ENCODE data around the gene ARMH4. TPM values are rescaled to one million over a fixed set of nuclear protein-coding genes. Genes with fewer than 3 reads are reported as not detected.
"Not testable (repeated sequence)": the region's sequence is repeated elsewhere in the genome, so short reads cannot be mapped to it uniquely, and the experiment has no call there.

ARMH4 gene
- total RNA-seq, 2 donors from 2014 or later, result 8.5 to 9.2 TPM

DNA sequence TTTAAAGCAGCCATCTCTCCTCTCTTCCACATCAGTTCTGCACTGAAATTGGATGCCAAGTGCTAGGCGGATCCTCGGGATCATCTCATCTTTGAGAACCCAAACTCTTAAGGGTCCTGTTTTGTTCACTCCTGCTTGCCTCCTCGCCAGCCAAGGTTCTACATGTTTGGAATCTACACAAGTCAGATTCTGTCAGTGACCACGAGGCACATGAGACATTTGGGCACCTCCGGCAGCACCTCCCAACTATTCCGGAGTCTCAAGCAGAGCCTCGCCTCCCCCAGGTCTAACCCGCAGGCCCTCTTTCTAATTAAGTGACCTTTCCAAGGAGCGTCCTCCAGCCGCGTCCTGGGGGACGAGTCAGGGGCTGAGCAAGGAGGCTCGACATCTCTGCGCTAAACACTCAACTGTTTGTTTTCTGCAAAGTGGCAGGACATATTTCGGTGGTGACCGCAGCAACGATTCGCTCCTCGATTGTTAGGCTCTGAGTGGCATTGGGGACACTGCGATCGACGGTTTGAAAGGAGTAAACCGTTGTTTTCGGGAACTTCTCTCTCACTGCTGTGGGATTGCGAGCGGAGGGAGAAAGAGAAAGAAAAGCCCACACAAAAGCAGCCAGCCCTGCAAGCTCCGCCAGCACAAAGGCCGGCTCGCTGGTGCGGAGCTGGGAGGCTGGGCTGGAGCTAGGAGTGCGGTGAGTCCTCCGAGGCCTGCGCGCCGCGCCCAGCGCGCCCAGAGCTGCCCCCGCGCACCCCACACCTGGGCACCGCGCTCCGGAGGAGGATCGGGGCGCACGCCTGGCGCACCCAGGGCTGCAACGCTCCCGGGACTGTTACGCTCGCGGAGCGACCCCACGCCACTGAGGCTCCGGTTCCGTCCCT, 640 bp downstream of the ARMH4 start:
- DNase-seq (ENCODE audit: low spot score), result no peak
- intact Hi-C loops (cut with DNase I), result loop anchor here in 1 of 2 donors (5.0 kb wide), 1 partner anchor 951 kb away; no protein-coding TSS in a partner anchor

DNA sequence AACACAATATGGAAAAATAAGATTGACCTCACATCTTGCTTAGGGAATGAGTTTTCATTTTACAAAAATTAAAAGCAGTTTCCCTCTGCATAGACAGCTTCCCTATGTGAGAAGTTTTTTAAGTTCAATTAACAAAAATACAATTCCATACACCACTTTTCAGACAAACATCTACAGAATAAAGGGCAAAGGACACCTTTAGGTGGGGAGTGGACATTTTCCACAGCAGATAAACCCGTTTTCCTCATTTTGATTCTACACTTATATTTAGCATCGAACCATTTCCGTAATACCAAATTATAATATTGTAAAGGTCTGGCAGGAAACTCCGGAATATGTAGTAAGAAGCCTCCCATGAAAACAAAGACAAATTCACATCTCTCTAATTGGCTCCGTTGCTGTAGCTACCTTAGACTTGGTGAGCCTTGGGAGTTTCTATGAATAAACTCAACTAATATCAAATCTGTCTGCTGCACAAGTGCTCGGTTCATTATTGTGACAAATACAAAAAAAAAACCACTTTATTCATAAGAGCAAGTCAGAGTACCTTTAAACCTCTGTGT, 1.7 kb downstream of the ARMH4 start:
- intact Hi-C loops (cut with DNase I), result loop anchor here in 1 of 2 donors (5.0 kb wide), 1 partner anchor 952 kb away; no protein-coding TSS in a partner anchor
- no peak for DNase-seq (ENCODE audit: low spot score)

DNA sequence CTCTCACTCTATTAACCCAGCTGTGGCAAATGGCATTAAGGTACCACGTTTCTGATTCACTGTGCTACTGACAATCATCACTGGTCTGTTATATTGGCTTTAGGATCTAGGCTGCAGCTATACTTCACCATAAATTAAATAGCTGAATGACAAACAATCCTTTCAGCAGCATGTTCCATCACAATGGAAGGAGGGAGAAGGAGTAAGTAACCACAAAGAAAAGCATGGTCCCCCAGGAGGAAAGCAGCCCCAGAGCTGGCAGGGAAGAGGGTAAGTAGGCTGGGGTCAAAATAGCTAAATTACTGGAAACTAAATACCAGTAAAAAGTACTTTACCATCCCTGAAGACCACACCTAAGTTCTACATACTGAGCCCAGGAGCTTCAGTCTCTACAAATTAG, 2.8 kb downstream of the ARMH4 start:
- no peak for DNase-seq (ENCODE audit: low spot score)
- intact Hi-C loops (cut with DNase I), result no loop called here

GRCh38 chr14:58146399-58146798, 5.6 kb downstream of the ARMH4 start:
- DNase-seq (ENCODE audit: low spot score), result no peak
- intact Hi-C loops (cut with DNase I), result no loop called here

DNA sequence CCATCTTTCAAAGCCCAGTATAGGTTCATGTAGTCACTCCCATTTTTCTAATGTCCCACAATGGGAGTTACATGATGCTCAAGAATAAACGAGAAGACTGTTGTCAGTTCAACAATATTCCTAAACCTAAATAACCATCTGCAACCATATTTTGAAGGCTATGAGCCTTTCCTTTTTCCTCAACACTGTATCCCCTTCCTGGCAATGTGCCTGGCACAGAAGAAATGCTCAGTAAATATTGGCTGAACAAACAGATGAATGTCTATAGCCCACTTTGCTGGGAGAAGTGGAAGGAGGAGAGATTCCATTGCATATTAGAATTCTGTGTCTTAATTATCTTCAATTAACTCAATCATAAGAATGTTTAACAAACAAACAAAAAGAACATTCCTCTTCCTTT, 6.1 kb downstream of the ARMH4 start:
- no peak for DNase-seq (ENCODE audit: low spot score)
- intact Hi-C loops (cut with DNase I), result no loop called here

GRCh38 chr14:58143106-58143505, 8.9 kb downstream of the ARMH4 start:
- no peak for DNase-seq (ENCODE audit: low spot score)
- intact Hi-C loops (cut with DNase I), result no loop called here

GRCh38 chr14:58141893-58142292, 10.1 kb downstream of the ARMH4 start:
- DNase-seq (ENCODE audit: low spot score), result no peak
- intact Hi-C loops (cut with DNase I), result no loop called here

- no peak for DNase-seq (ENCODE audit: low spot score)
- intact Hi-C loops (cut with DNase I), result no loop called here
Measured at GRCh38 chr14:58138714-58139482, 13.1 kb downstream of the ARMH4 start.

- no peak for DNase-seq (ENCODE audit: low spot score)
- intact Hi-C loops (cut with DNase I), result no loop called here
Measured at GRCh38 chr14:58138031-58138713, 13.8 kb downstream of the ARMH4 start.

DNA sequence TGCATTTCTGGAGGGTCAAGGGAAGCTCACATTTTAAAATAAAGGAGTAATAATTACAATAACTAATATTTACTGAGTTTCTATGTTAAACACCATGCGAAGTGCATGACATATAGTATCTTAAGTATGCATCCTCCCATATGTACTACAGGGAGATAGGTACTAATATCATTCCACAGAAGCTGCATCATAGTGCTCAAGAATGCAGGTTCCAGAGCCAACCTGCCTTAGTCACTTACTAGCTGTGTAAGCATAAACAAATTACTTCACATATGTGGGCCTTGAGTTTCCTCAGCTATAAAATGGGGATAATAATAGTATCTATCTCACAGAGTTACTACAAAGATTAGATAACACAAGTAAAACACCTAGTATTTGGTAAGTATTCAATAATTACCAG, 18.3 kb downstream of the ARMH4 start:
- intact Hi-C loops (cut with DNase I), result no loop called here
- no peak for DNase-seq (ENCODE audit: low spot score)

DNA sequence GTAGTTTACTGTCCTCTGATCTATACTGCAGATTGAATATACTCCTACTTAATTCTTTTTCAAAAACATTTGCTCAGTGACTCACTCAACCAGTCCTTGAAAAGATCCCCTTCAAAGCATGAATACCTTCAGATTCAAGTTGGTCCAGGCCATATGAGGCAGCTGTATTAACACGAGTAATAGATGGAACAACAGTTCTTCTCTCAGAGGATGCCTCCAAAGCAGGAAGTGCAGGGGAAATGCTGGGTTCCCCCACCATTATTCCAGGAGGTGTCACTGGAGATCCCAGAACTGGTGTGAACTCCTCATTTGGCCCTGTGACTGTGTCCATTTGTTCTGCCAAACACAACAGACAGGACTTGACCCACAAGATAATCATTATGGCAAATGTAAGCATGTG, 20.6 kb downstream of the ARMH4 start:
- intact Hi-C loops (cut with DNase I), result no loop called here
- DNase-seq (ENCODE audit: low spot score), result no peak

DNA sequence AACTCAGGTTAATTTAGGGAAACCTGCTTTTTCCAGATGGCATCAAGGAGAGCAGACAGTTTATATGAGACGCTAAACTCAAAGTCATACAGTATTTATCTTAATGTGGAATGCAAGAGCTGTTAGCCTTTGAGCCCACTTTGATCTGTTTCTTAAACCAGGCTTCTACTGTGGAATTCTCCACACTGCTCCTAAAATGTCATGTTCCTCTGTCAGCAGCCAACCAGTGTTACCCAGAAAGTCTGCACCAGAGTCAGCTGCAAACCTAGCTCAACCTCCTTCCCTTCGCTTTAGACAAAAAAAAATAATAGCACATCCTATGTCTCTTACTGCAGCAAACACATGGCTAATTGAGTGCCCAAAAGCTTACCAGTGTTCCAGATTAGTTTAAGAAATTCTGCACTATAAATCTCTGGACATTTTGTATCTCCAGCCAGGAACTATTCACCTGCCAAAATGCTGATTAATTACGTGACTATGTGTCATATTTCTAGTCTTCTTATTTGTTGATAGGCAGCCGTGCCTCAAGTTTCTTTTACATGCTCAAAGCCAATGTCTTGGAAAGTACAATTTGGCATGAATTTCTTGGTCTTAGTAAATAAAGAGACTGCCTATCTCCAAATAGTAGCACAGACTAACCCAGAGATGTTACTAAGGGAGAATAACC, 21.8 kb downstream of the ARMH4 start:
- no peak for DNase-seq (ENCODE audit: low spot score)
- intact Hi-C loops (cut with DNase I), result no loop called here

DNA sequence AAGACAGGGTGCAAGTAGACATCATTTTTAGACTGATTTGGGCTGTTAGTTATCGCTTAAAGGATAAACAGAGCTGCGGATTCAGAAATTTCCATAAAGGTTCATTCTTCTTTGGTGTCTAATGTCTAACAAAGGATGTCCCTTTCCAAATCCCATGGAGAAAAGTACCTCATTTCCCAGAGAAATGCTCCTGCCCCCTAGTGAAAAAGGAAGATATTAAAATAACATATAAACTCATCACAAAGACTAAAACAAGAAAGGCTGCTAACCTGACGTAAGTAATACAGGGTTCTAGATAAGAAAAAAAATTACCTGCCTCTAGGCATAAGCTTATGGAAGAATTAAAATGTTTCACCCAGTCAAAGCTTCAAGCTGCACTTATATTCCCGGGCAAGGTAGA, 22.8 kb downstream of the ARMH4 start:
- no peak for DNase-seq (ENCODE audit: low spot score)
- intact Hi-C loops (cut with DNase I), result no loop called here

- intact Hi-C loops (cut with DNase I), result no loop called here
- no peak for DNase-seq (ENCODE audit: low spot score)
Measured at GRCh38 chr14:58128416-58128815, 23.6 kb downstream of the ARMH4 start.

- DNase-seq (ENCODE audit: low spot score); intact Hi-C loops (cut with DNase I): not testable (repeated sequence)
Measured at GRCh38 chr14:58122546-58122945, 29.5 kb downstream of the ARMH4 start.

DNA sequence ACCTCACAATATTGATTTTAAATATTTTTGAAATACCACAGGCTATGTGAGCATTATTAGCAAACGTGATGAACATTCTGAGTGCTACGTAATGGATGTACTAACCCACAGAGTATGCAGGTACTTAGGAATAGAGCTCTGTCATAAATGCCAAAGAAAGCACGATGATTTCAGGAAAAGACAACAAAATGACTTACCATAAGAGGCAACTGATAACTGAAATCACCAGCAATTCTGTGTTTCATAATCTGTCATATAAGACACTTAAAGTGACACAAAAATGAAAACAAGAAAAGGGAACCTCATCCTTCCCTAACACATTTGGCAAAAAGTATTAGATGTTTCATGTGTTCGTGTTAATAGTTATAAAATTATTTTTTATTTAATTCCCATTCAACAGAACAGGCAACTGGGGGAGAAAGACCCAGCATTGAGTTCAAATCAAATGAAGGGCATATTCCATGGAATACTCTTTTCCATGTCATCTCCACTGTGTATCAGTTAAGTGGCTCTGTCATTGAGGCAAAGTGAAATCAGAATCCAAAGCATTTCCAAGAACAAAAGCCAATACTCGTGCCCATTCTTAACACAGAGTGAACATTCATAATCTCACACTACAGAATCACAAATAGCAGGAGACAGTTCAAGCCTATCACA, 30.4 kb downstream of the ARMH4 start:
- DNase-seq (ENCODE audit: low spot score), result no peak
- intact Hi-C loops (cut with DNase I), result no loop called here

- no peak for DNase-seq (ENCODE audit: low spot score)
- intact Hi-C loops (cut with DNase I), result no loop called here
Measured at GRCh38 chr14:58119381-58119780, 32.6 kb downstream of the ARMH4 start.

GRCh38 chr14:58118097-58118815, 33.8 kb downstream of the ARMH4 start:
- DNase-seq (ENCODE audit: low spot score), result no peak
- intact Hi-C loops (cut with DNase I), result no loop called here
